PC-3 (cell line): ENCODE measurements around the gene SLC25A36. TPM values are rescaled to one million over a fixed set of nuclear protein-coding genes. Genes with fewer than 3 reads are reported as not detected.

Experiments
- ATAC-seq: fragments of 200-7000 bp; cut with Tn5 transposase; 2 replicates; pipeline ENCODE4 v1.9.1; 2020; ENCODE audit warnings: mild to moderate bottlenecking, moderate library complexity
- BruUV-seq: library from RNA; stranded (reverse); fragments of 400-500 nt; replicated peaks from 2 replicates; lab custom pipeline; 2021; lab: Mats Ljungman, UMichigan
- CTCF ChIA-PET: fragments of 300-600 bp; sonication (Branson Sonifier 250); formaldehyde crosslinking; loops from one replicate; lab custom pipeline; 2022; ENCODE audit warnings: antibody characterized with exemption; lab: Charles Lee
- POLR2A ChIA-PET: fragments of 300-600 bp; sonication (Branson Sonifier 250); formaldehyde crosslinking; loops from one replicate; lab custom pipeline; 2022; ENCODE audit warnings: antibody characterized with exemption; ENCODE audit not compliant: unreplicated experiment; lab: Charles Lee
- DNase-seq: peaks from one replicate; pipeline ENCODE4 v3.0.0-alpha.2; 2015
- H2AFZ ChIP-seq: fragments of 300-600 bp; sonication (generic); 2 replicates; pipeline ENCODE4 v1.6.0; 2016; ENCODE audit warnings: antibody characterized with exemption, low read length
- H3F3A ChIP-seq: fragments of 300-600 bp; sonication (generic); one replicate; pipeline ENCODE4 v1.6.0; 2017; ENCODE audit warnings: antibody characterized with exemption, low read length, control low read depth, mild to moderate bottlenecking; ENCODE audit not compliant: unreplicated experiment
- H3K27ac ChIP-seq: fragments of 300-600 bp; sonication (generic); 2 replicates; pipeline ENCODE4 v1.5.1; 2016; ENCODE audit warnings: mild to moderate bottlenecking, low read length
- H3K27me3 ChIP-seq: fragments of 300-600 bp; sonication (generic); 2 replicates; pipeline ENCODE4 v1.6.1; 2016; ENCODE audit warnings: low read length, mixed read lengths
- H3K36me3 ChIP-seq: fragments of 300-600 bp; sonication (generic); 2 replicates; pipeline ENCODE4 v1.6.1; 2016; ENCODE audit warnings: low read depth, mixed run types, low read length, mixed read lengths
- H3K4me1 ChIP-seq: fragments of 300-600 bp; sonication (generic); 2 replicates; pipeline ENCODE4 v1.5.1; 2016; ENCODE audit warnings: low read length; ENCODE audit not compliant: insufficient read depth
- H3K4me2 ChIP-seq: fragments of 300-600 bp; sonication (generic); 2 replicates; pipeline ENCODE4 v1.6.0; 2016; ENCODE audit warnings: low read length
- H3K4me3 ChIP-seq: fragments of 300-600 bp; sonication (generic); 2 replicates; pipeline ENCODE4 v1.5.1; 2016; ENCODE audit warnings: mild to moderate bottlenecking, low read length, mixed read lengths
- H3K79me2 ChIP-seq: fragments of 300-600 bp; sonication (generic); 2 replicates; pipeline ENCODE4 v1.6.1; 2017; ENCODE audit warnings: low read length, mixed read lengths
- H3K9ac ChIP-seq: fragments of 300-600 bp; sonication (generic); 2 replicates; pipeline ENCODE4 v1.6.0; 2016; ENCODE audit warnings: mild to moderate bottlenecking, low read length
- H3K9me2 ChIP-seq: fragments of 300-600 bp; sonication (generic); replicated peaks from 2 replicates; pipeline ENCODE4 v1.6.1; 2016; ENCODE audit warnings: mixed run types, low read length, mixed read lengths
- H3K9me3 ChIP-seq: fragments of 300-600 bp; sonication (generic); 2 replicates; pipeline ENCODE4 v1.6.1; 2016; ENCODE audit warnings: low read length, mixed read lengths
- H4K20me1 ChIP-seq: fragments of 300-600 bp; sonication (generic); 2 replicates; pipeline ENCODE4 v1.6.1; 2016; ENCODE audit warnings: low read length, mixed read lengths
- CTCF ChIP-seq: fragments of 300-600 bp; sonication (generic); conservative IDR thresholded peaks from 2 replicates; pipeline ENCODE4 v1.5.1; 2017; ENCODE audit warnings: antibody characterized with exemption, low read depth, mild to moderate bottlenecking, low read length
- EZH2 ChIP-seq: fragments of 300-600 bp; sonication (generic); IDR thresholded peaks from one replicate; pipeline ENCODE4 v1.6.1; 2017; ENCODE audit warnings: antibody characterized with exemption, mild to moderate bottlenecking, low read length; ENCODE audit not compliant: unreplicated experiment
- EZH2phosphoT487 ChIP-seq: fragments of 300-600 bp; sonication (generic); IDR thresholded peaks from 2 replicates; pipeline ENCODE4 v1.6.1; 2018; ENCODE audit warnings: mild to moderate bottlenecking, antibody characterized with exemption, low read length, borderline replicate concordance
- intact Hi-C: fragments of 100-400 bp; cut with micrococcal nuclease; formaldehyde crosslinking; loops from 2 replicates; pipeline ENCODE4 v1.9.0; 2023
- total RNA-seq: library from RNA; depleted of rRNA; stranded (reverse); fragments of >200 nt; gene quantifications from 2 replicates; pipeline ENCODE4 v1.2.3, GENCODE V29; 2014

The SLC25A36 gene
- total RNA-seq, 1 experiment from 2014 or later = 57.3 TPM

- no TSS peak for BruUV-seq
- Histone ChIP-seq H3K9ac (no peak overlapping the region), H3K9me3 (no peaks in the 10 kb centered on the region), H3F3A (no peaks in the 10 kb centered on the region), H3K4me3 (no peak overlapping the region), H3K4me1 (no peaks in the 10 kb centered on the region), H3K36me3 (no peaks in the 10 kb centered on the region), H3K79me2 (no peaks in the 10 kb centered on the region), H3K9me2 (no peaks in the 10 kb centered on the region), H3K27ac (no peak overlapping the region), H4K20me1 (no peaks in the 10 kb centered on the region), H3K4me2 (no peak overlapping the region), H2AFZ (no peak overlapping the region), H3K27me3 (no peaks in the 10 kb centered on the region)
- ChIA-PET POLR2A (no interaction called here), CTCF (no interaction called here)
- TF ChIP-seq EZH2phosphoT487 = no peak
- TF ChIP-seq EZH2 = no peak
- no peak for TF ChIP-seq CTCF
- DNase-seq (no peak), ATAC-seq (no peak)
- intact Hi-C loops = no loop called here
Observed at GRCh38 chr3:140924097-140924873, 17.4 kb upstream of the SLC25A36 start.

- Histone ChIP-seq H3K9me2 (no peaks in the 10 kb centered on the region), H3K4me1 (no peaks in the 10 kb centered on the region), H4K20me1 (no peaks in the 10 kb centered on the region), H3K4me3 (no peak overlapping the region), H2AFZ (no peak overlapping the region), H3K9ac (no peak overlapping the region), H3K27me3 (no peaks in the 10 kb centered on the region), H3F3A (no peaks in the 10 kb centered on the region), H3K36me3 (no peaks in the 10 kb centered on the region), H3K4me2 (no peak overlapping the region), H3K79me2 (no peaks in the 10 kb centered on the region), H3K9me3 (no peaks in the 10 kb centered on the region), H3K27ac (no peak overlapping the region)
- CTCF ChIA-PET = no interaction called here
- TF ChIP-seq EZH2 = no peak
- TF ChIP-seq EZH2phosphoT487 = no peak
- no peak for TF ChIP-seq CTCF
- BruUV-seq = no TSS peak
- ATAC-seq = no peak
- DNase-seq = no peak
- POLR2A ChIA-PET = no interaction called here
- intact Hi-C loops = no loop called here
Observed at GRCh38 chr3:140927279-140928069, 14.2 kb upstream of the SLC25A36 start.

- ATAC-seq = no peak
- ChIA-PET CTCF (no interaction called here), POLR2A (no interaction called here)
- Histone ChIP-seq H3K9ac (no peak overlapping the region), H3K27me3 (no peaks in the 10 kb centered on the region), H3K79me2 (no peaks in the 10 kb centered on the region), H3K4me2 (no peak overlapping the region), H3K27ac (no peak overlapping the region), H3K4me3 (no peak overlapping the region), H3F3A (no peaks in the 10 kb centered on the region), H2AFZ (no peak overlapping the region), H3K9me2 (no peaks in the 10 kb centered on the region), H4K20me1 (no peaks in the 10 kb centered on the region), H3K4me1 (no peaks in the 10 kb centered on the region), H3K36me3 (no peaks in the 10 kb centered on the region), H3K9me3 (no peaks in the 10 kb centered on the region)
- DNase-seq = no peak
- TF ChIP-seq EZH2phosphoT487 = no peak
- TF ChIP-seq EZH2 = no peak
- TF ChIP-seq CTCF = no peak
- BruUV-seq = no TSS peak
- intact Hi-C loops = no loop called here
Observed at GRCh38 chr3:140929446-140929845, 12.2 kb upstream of the SLC25A36 start.
